GM23248 (cell line): ENCODE results near the gene FUT8.

ENCODE experiments used
- EZH2 ChIP-seq: fragments of 200-600 bp; sonication (generic); IDR thresholded peaks from 2 replicates; pipeline ENCODE4 v1.6.1; 2018; ENCODE audit warnings: antibody characterized with exemption, mild to moderate bottlenecking; ENCODE audit not compliant: insufficient read depth, poor library complexity, severe bottlenecking
- EZH2phosphoT487 ChIP-seq: fragments of 200-600 bp; sonication (generic); IDR thresholded peaks from 2 replicates; pipeline ENCODE4 v1.6.1; 2018; ENCODE audit warnings: antibody characterized with exemption, moderate library complexity, mild to moderate bottlenecking, low read depth; ENCODE audit not compliant: insufficient read depth

DNA sequence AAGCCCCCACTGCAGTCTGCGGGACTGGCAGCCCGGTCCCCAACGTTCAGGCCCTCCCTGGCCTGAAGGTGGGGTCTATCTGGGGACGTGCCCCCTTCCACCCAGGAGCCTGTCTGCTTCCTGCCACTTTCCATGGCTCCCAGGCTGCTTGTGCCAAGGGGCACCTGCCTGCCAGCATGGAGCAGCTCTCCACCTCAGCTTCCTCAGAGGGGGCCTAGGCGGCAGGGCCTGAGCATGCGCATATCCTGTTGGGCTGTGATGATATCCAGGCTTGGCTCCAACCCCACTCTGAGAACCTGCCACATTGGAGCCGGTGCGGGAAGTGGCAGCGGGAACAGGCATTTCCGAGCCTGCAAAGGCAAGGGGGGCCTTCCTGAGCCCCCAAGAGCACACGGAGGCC lies 57.4 kb downstream of the FUT8 start:
- no peak for TF ChIP-seq EZH2
- TF ChIP-seq EZH2phosphoT487, result no peak
